Measurements from ENCODE around the gene RNF208. TPM values are rescaled to one million over a fixed set of nuclear protein-coding genes. Genes with fewer than 3 reads are reported as not detected.

The RNF208 gene
- polyA plus RNA-seq, 2 of the 4 experiments (the other 2 are of a cell fraction) = 0.06 to 1.7 TPM

DNA sequence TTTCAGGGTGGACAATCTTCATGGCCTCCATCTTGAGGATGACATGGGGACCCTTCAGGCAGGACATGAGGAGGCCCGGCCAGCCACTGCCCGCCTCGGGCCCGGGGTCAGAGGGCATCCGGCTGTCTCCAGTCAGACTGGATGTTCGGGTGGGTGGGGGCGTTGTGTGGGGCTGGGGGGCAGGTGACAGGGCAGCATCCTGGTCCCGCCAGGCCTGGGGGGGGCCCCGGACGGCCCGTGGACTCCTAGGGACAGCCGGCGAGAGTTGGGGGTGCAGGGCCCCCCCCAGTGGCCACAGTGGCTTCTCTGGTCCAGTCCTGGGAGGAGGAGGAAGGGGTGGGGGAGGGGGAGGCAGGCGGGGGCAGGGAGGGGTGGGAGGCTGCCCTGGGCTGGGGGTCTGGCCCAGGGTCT is 940 bp downstream of the RNF208 start:
- CTCF ChIA-PET = interaction anchor here (9.0 to 9.9 kb wide), 2 partner anchors 16 to 101 kb away, joined by 71 to 113 read pairs; partner anchors contain the start of gene TUBB4B
- H3K27ac ChIP-seq = peak overlapping the region in 1 of 2 experiments; percentile 89; a peak in 3 of 6 replicates
- H3K4me2 ChIP-seq = peak overlapping the region; percentile 82; the same call in 2 of the 3 replicates
- peaks cover 58% of the 10 kb centered on the region for H3K4me1 ChIP-seq
- no peak for TF ChIP-seq JUN (IDR thresholded peaks at IDR 0.05)
- no peak for TF ChIP-seq ZC3H11A (IDR thresholded peaks at IDR 0.05)
- TF ChIP-seq NFE2L2 (conservative IDR thresholded peaks at IDR 0.05; ENCODE audit: low read length) = no peak
- TF ChIP-seq SREBF2 (IDR thresholded peaks at IDR 0.05) = no peak
- no peak for TF ChIP-seq RCOR1 (IDR thresholded peaks at IDR 0.05; ENCODE audit: low read depth, low read length)
- TF ChIP-seq CHD2 (IDR thresholded peaks at IDR 0.05; ENCODE audit: low read length, partially characterized antibody) = no peak
- TF ChIP-seq, protein P1, sequence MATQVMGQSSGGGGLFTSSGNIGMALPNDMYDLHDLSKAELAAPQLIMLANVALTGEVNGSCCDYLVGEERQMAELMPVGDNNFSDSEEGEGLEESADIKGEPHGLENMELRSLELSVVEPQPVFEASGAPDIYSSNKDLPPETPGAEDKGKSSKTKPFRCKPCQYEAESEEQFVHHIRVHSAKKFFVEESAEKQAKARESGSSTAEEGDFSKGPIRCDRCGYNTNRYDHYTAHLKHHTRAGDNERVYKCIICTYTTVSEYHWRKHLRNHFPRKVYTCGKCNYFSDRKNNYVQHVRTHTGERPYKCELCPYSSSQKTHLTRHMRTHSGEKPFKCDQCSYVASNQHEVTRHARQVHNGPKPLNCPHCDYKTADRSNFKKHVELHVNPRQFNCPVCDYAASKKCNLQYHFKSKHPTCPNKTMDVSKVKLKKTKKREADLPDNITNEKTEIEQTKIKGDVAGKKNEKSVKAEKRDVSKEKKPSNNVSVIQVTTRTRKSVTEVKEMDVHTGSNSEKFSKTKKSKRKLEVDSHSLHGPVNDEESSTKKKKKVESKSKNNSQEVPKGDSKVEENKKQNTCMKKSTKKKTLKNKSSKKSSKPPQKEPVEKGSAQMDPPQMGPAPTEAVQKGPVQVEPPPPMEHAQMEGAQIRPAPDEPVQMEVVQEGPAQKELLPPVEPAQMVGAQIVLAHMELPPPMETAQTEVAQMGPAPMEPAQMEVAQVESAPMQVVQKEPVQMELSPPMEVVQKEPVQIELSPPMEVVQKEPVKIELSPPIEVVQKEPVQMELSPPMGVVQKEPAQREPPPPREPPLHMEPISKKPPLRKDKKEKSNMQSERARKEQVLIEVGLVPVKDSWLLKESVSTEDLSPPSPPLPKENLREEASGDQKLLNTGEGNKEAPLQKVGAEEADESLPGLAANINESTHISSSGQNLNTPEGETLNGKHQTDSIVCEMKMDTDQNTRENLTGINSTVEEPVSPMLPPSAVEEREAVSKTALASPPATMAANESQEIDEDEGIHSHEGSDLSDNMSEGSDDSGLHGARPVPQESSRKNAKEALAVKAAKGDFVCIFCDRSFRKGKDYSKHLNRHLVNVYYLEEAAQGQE (IDR thresholded peaks at IDR 0.05) = no peak
- TF ChIP-seq, protein P2, sequence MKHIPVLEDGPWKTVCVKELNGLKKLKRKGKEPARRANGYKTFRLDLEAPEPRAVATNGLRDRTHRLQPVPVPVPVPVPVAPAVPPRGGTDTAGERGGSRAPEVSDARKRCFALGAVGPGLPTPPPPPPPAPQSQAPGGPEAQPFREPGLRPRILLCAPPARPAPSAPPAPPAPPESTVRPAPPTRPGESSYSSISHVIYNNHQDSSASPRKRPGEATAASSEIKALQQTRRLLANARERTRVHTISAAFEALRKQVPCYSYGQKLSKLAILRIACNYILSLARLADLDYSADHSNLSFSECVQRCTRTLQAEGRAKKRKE (CRISPR knock-in tag; IDR thresholded peaks at IDR 0.05; ENCODE audit: low read depth) = no peak
- no peak for TF ChIP-seq HOXB5 (CRISPR knock-in tag; IDR thresholded peaks at IDR 0.05)
- TF ChIP-seq HEYL (CRISPR knock-in tag; IDR thresholded peaks at IDR 0.05) = no peak
- no peak for TF ChIP-seq ZNF302 (CRISPR knock-in tag; IDR thresholded peaks at IDR 0.05)
- TF ChIP-seq, protein P3, sequence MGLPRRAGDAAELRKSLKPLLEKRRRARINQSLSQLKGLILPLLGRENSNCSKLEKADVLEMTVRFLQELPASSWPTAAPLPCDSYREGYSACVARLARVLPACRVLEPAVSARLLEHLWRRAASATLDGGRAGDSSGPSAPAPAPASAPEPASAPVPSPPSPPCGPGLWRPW (IDR thresholded peaks at IDR 0.05) = no peak
- TF ChIP-seq MYC (IDR thresholded peaks at IDR 0.05; ENCODE audit: borderline replicate concordance, low read length) = no peak
- no peak for TF ChIP-seq CEBPB (IDR thresholded peaks at IDR 0.05)
- no peak for TF ChIP-seq ZSCAN20 (CRISPR knock-in tag; IDR thresholded peaks at IDR 0.05)
- TF ChIP-seq RFX5 (IDR thresholded peaks at IDR 0.05) = no peak
- no peak for TF ChIP-seq MAFK (IDR thresholded peaks at IDR 0.05; ENCODE audit: partially characterized antibody)
- no peak for TF ChIP-seq TP53 (CRISPR knock-in tag; IDR thresholded peaks at IDR 0.05)
- TF ChIP-seq, protein P4, sequence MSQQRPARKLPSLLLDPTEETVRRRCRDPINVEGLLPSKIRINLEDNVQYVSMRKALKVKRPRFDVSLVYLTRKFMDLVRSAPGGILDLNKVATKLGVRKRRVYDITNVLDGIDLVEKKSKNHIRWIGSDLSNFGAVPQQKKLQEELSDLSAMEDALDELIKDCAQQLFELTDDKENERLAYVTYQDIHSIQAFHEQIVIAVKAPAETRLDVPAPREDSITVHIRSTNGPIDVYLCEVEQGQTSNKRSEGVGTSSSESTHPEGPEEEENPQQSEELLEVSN (IDR thresholded peaks at IDR 0.05; ENCODE audit: borderline replicate concordance, low read depth) = no peak
- H3K4me3 ChIP-seq = no peak overlapping the region
- no peak for FAIRE-seq
- no peak for ATAC-seq
- whole genome bisulfite sequencing (ENCODE audit: missing lambda C conversion rate) = 96% methylated on average over 5 of the region's 14 CpGs
- no peak for DNase-seq (ENCODE audit: low read depth in 1 of 2, low spot score in 1 of 2)
- H3K9me3 ChIP-seq = no peaks in the 10 kb centered on the region
- POLR2A ChIA-PET = interaction anchor here (1.4 kb wide), 1 partner anchor 19 kb away, joined by 4 read pairs; no protein-coding TSS in a partner anchor

DNA sequence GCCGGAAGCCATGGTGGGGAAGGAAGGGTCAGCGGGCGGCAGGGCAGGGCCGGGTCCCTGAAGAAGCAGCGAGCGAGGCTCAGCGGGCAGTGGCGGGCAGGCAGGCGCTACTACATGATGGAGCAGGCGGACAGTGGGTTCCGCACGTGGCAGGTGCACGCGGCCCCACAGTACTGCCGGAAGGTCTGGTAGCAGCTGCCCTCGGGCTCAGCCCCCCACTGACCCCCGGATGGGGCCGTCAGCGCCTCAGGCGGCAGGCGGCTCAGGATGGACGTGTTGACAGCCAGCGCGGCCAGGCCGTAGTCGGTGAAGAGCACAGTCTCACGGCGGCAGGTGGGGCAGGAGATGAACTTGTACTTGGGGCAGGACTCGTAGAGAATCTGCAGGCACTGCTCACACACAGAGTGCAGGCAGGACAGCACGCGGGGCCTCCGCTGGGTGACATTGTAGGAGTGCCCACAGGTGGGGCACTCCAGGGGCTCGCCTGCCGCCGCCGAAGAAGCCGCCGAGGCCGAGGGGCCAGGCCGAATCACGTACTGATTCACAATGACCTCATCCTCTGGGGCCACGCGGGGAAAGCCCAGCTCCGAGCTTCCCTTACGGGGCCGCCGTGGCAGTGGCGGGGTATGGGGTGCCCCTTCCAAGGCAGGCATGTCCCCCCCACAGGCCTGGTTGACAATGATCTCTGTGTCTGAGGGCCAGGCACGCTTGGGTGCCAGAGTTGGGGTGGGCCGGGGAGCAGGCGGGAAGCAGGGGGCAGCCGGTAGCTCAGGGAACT is 1.5 kb downstream of the RNF208 start:
- no peak for ATAC-seq
- no peak for TF ChIP-seq TFCP2L1 (CRISPR knock-in tag; IDR thresholded peaks at IDR 0.05)
- TF ChIP-seq NFE2L2 (conservative IDR thresholded peaks at IDR 0.05; ENCODE audit: low read length) = no peak
- TF ChIP-seq KDM1A (IDR thresholded peaks at IDR 0.05; ENCODE audit: low read depth) = no peak
- TF ChIP-seq, protein P5, sequence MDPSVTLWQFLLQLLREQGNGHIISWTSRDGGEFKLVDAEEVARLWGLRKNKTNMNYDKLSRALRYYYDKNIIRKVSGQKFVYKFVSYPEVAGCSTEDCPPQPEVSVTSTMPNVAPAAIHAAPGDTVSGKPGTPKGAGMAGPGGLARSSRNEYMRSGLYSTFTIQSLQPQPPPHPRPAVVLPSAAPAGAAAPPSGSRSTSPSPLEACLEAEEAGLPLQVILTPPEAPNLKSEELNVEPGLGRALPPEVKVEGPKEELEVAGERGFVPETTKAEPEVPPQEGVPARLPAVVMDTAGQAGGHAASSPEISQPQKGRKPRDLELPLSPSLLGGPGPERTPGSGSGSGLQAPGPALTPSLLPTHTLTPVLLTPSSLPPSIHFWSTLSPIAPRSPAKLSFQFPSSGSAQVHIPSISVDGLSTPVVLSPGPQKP (IDR thresholded peaks at IDR 0.05; ENCODE audit: low read depth, low read length) = no peak
- TF ChIP-seq HEYL (CRISPR knock-in tag; IDR thresholded peaks at IDR 0.05) = no peak
- H3K4me2 ChIP-seq = no peak overlapping the region
- ChIA-PET POLR2A (interaction anchor here (1.4 kb wide), 1 partner anchor 20 kb away, joined by 4 read pairs; no protein-coding TSS in a partner anchor), CTCF (interaction anchor here (2.3 to 9.9 kb wide), 4 partner anchors 16 to 100 kb away, joined by 9 to 113 read pairs (median 42); partner anchors contain the start of gene TUBB4B)
- H3K4me3 ChIP-seq = no peak overlapping the region
- peaks cover 52% of the 10 kb centered on the region for H3K4me1 ChIP-seq
- no peak for FAIRE-seq
- no peaks in the 10 kb centered on the region for H3K9me3 ChIP-seq
- DNase-seq (ENCODE audit: low read depth in 1 of 2, low spot score in 1 of 2) = no peak
- H3K27ac ChIP-seq = no peak overlapping the region
- WGBS (ENCODE audit: missing lambda C conversion rate) = 96% methylated on average over 41 of the region's 52 CpGs
